Measurements from ENCODE around the gene PCYT1A.

PCYT1A gene

GRCh38 chr3:196270499-196270898, 17.0 kb downstream of the PCYT1A start:
- Histone ChIP-seq H3K4me3 (no peak overlapping the region), H3K27ac (no peak overlapping the region)
- DNase-seq (ENCODE audit: low spot score) = no peak
- no peak for TF ChIP-seq CTCF (IDR thresholded peaks at IDR 0.05)

GRCh38 chr3:196268284-196269163, 19.0 kb downstream of the PCYT1A start:
- no peak for TF ChIP-seq CTCF (IDR thresholded peaks at IDR 0.05)
- no peak overlapping the region for H3K4me3 ChIP-seq
- no peak for DNase-seq (ENCODE audit: low spot score)
- H3K27ac ChIP-seq = no peak overlapping the region

GRCh38 chr3:196263819-196264218, 23.7 kb downstream of the PCYT1A start:
- no peak for TF ChIP-seq CTCF (IDR thresholded peaks at IDR 0.05)
- Histone ChIP-seq H3K27ac (no peak overlapping the region), H3K4me3 (no peak overlapping the region)
- no peak for DNase-seq (ENCODE audit: low spot score)

GRCh38 chr3:196260784-196261183, 26.7 kb downstream of the PCYT1A start:
- Histone ChIP-seq H3K27ac (no peak overlapping the region), H3K4me3 (no peak overlapping the region)
- TF ChIP-seq CTCF (IDR thresholded peaks at IDR 0.05) = no peak
- no peak for DNase-seq (ENCODE audit: low spot score)

- Histone ChIP-seq H3K4me3 (no peak overlapping the region), H3K27ac (no peak overlapping the region)
- no peak for TF ChIP-seq CTCF (IDR thresholded peaks at IDR 0.05)
- no peak for DNase-seq (ENCODE audit: low spot score)
Observed at GRCh38 chr3:196255776-196256175, 31.8 kb downstream of the PCYT1A start.

- DNase-seq (ENCODE audit: low spot score) = no peak
- H3K4me3 ChIP-seq = no peak overlapping the region
- H3K27ac ChIP-seq = no peak overlapping the region
- no peak for TF ChIP-seq CTCF (IDR thresholded peaks at IDR 0.05)
Observed at GRCh38 chr3:196254376-196255283, 32.9 kb downstream of the PCYT1A start.
